ENCODE data around the gene CNGA1.

DNA sequence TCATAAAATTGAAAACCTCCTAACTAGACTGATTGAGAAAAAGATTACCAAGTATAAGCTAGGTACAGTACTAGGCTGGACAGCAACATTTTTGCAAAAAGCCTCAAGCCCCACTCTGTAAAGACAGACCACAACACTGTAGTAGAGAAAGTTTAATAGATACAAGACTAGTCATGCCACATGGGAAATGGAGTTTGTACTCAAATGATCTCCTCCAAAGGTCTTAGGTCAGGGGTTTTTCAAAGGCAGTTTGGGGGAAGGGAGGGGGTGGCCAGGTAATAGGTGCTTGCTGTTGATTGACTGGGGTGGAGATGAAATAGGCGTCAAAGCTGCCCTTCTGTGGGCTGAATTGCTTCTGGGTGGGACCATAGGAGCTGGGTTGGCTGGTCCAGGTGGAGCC lies 14.2 kb downstream of the CNGA1 start:
- TF ChIP-seq, protein P1, sequence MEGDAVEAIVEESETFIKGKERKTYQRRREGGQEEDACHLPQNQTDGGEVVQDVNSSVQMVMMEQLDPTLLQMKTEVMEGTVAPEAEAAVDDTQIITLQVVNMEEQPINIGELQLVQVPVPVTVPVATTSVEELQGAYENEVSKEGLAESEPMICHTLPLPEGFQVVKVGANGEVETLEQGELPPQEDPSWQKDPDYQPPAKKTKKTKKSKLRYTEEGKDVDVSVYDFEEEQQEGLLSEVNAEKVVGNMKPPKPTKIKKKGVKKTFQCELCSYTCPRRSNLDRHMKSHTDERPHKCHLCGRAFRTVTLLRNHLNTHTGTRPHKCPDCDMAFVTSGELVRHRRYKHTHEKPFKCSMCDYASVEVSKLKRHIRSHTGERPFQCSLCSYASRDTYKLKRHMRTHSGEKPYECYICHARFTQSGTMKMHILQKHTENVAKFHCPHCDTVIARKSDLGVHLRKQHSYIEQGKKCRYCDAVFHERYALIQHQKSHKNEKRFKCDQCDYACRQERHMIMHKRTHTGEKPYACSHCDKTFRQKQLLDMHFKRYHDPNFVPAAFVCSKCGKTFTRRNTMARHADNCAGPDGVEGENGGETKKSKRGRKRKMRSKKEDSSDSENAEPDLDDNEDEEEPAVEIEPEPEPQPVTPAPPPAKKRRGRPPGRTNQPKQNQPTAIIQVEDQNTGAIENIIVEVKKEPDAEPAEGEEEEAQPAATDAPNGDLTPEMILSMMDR (IDR thresholded peaks at IDR 0.05), result no peak
- no peak for TF ChIP-seq POLR2A (IDR thresholded peaks at IDR 0.05)

Data from esophagus squamous epithelium (tissue), 4 donors.